Loucy (cell line): ENCODE results near the gene TMEM187.

ENCODE experiments used
- CTCF ChIP-seq: fragments of 200-600 bp; sonication (generic); conservative IDR thresholded peaks from 2 replicates; pipeline ENCODE4 v1.5.1; 2014; ENCODE audit warnings: mild to moderate bottlenecking, antibody characterized with exemption, low read length
- EZH2phosphoT487 ChIP-seq: fragments of 200-600 bp; IDR thresholded peaks from 2 replicates; pipeline ENCODE4 v1.6.1; 2018; ENCODE audit warnings: antibody characterized with exemption, mild to moderate bottlenecking, moderate library complexity, borderline replicate concordance

- TF ChIP-seq CTCF, result no peak
- TF ChIP-seq EZH2phosphoT487, result no peak
Observed at GRCh38 chrX:154027986-154028385, 55.4 kb downstream of the TMEM187 start.
